PC-3 (cell line): Measurements from ENCODE around the gene ADAT1.

Source experiments
- CTCF ChIP-seq: fragments of 300-600 bp; sonication (generic); conservative IDR thresholded peaks from 2 replicates; pipeline ENCODE4 v1.5.1; 2017; ENCODE audit warnings: antibody characterized with exemption, low read depth, mild to moderate bottlenecking, low read length
- EZH2 ChIP-seq: fragments of 300-600 bp; sonication (generic); IDR thresholded peaks from one replicate; pipeline ENCODE4 v1.6.1; 2017; ENCODE audit warnings: antibody characterized with exemption, mild to moderate bottlenecking, low read length; ENCODE audit not compliant: unreplicated experiment

- TF ChIP-seq CTCF: no peak
- TF ChIP-seq EZH2: no peak
These were observed 64.2 kb downstream of the ADAT1 start for GRCh38 chr16:75558846-75559401.
